H9 (cell line): ENCODE measurements around the gene CCL17. TPM values are rescaled to one million over a fixed set of nuclear protein-coding genes. Genes with fewer than 3 reads are reported as not detected.

ENCODE experiments used
- DNase-seq: peaks from one replicate; pipeline ENCODE4 v3.0.0-alpha.2; 2017
- H2AFZ ChIP-seq: one replicate; pipeline ENCODE4 v1.6.1; 2013; ENCODE audit warnings: mild to moderate bottlenecking, low read length, control low read depth, moderate library complexity
- H2AK5ac ChIP-seq: 2 replicates; pipeline ENCODE4 v1.6.1; 2013; ENCODE audit warnings: low read length, control low read depth, mixed read lengths; ENCODE audit not compliant: insufficient read length
- H2BK120ac ChIP-seq: one replicate; pipeline ENCODE4 v1.6.1; 2013; ENCODE audit warnings: low read depth, mild to moderate bottlenecking, low read length, control low read depth, inconsistent platforms; ENCODE audit not compliant: poor library complexity, severe bottlenecking
- H2BK12ac ChIP-seq: 2 replicates; pipeline ENCODE4 v1.6.1; 2013; ENCODE audit warnings: low read length, control low read depth, mixed read lengths, low read depth; ENCODE audit not compliant: insufficient read length
- H2BK15ac ChIP-seq: 2 replicates; pipeline ENCODE4 v1.6.1; 2013; ENCODE audit warnings: low read depth, low read length, control low read depth
- H2BK20ac ChIP-seq: one replicate; pipeline ENCODE4 v1.6.1; 2013; ENCODE audit warnings: low read depth, mild to moderate bottlenecking, low read length, control low read depth, inconsistent platforms; ENCODE audit not compliant: poor library complexity, severe bottlenecking
- H2BK5ac ChIP-seq: 2 replicates; pipeline ENCODE4 v1.6.1; 2013; ENCODE audit warnings: low read length, control low read depth, mixed read lengths; ENCODE audit not compliant: insufficient read length
- H3K14ac ChIP-seq: 2 replicates; pipeline ENCODE4 v1.6.1; 2013; ENCODE audit warnings: low read length, control low read depth; ENCODE audit not compliant: insufficient read depth
- H3K18ac ChIP-seq: 2 replicates; pipeline ENCODE4 v1.6.1; 2013; ENCODE audit warnings: low read depth, mild to moderate bottlenecking, mixed read lengths, low read length, control low read depth; ENCODE audit not compliant: insufficient read length
- H3K23ac ChIP-seq: 2 replicates; pipeline ENCODE4 v1.6.1; 2013; ENCODE audit warnings: low read length, control low read depth, mixed read lengths, low read depth; ENCODE audit not compliant: insufficient read length
- H3K23me2 ChIP-seq: 2 replicates; pipeline ENCODE4 v1.6.1; 2013; ENCODE audit warnings: low read depth, mild to moderate bottlenecking, mixed read lengths, low read length, control low read depth; ENCODE audit not compliant: insufficient read length, poor library complexity, severe bottlenecking
- H3K27ac ChIP-seq: 2 replicates; pipeline ENCODE4 v1.5.1; 2013; ENCODE audit warnings: low read length, control low read depth, mixed read lengths, low read depth; ENCODE audit not compliant: insufficient read length
- H3K27me3 ChIP-seq: 2 replicates; pipeline ENCODE4 v1.6.1; 2013; ENCODE audit warnings: low read length, control low read depth, inconsistent platforms; ENCODE audit not compliant: insufficient read depth
- H3K4ac ChIP-seq: 2 replicates; pipeline ENCODE4 v1.6.1; 2013; ENCODE audit warnings: low read depth, mild to moderate bottlenecking, control low read depth, inconsistent platforms, low read length, moderate library complexity
- H3K4me1 ChIP-seq: 2 replicates; pipeline ENCODE4 v1.6.1; 2013; ENCODE audit warnings: low read length, control low read depth, inconsistent platforms; ENCODE audit not compliant: insufficient read depth
- H3K4me2 ChIP-seq: 2 replicates; pipeline ENCODE4 v1.6.1; 2013; ENCODE audit warnings: low read length, control low read depth, mixed read lengths; ENCODE audit not compliant: insufficient read length, insufficient read depth
- H3K56ac ChIP-seq: 2 replicates; pipeline ENCODE4 v1.6.1; 2013; ENCODE audit warnings: low read depth, mild to moderate bottlenecking, mixed read lengths, low read length, control low read depth; ENCODE audit not compliant: insufficient read length
- H3K79me1 ChIP-seq: 2 replicates; pipeline ENCODE4 v1.6.1; 2013; ENCODE audit warnings: low read depth, mild to moderate bottlenecking, moderate library complexity, low read length, control low read depth, inconsistent platforms; ENCODE audit not compliant: insufficient read depth, poor library complexity, severe bottlenecking
- H3K79me2 ChIP-seq: 2 replicates; pipeline ENCODE4 v1.6.1; 2013; ENCODE audit warnings: low read length, control low read depth, inconsistent platforms; ENCODE audit not compliant: insufficient read depth
- H3K9ac ChIP-seq: 2 replicates; pipeline ENCODE4 v1.6.1; 2013; ENCODE audit warnings: low read length, control low read depth, mixed read lengths; ENCODE audit not compliant: insufficient read length; ENCODE audit errors: extremely low read depth
- H3K9me3 ChIP-seq: one replicate; pipeline ENCODE4 v1.6.1; 2013; ENCODE audit warnings: low read depth, low read length, inconsistent platforms; ENCODE audit not compliant: control insufficient read depth
- H3T11ph ChIP-seq: one replicate; pipeline ENCODE4 v1.6.1; 2013; ENCODE audit warnings: mild to moderate bottlenecking, low read length, control low read depth, inconsistent platforms
- H4K20me1 ChIP-seq: one replicate; pipeline ENCODE4 v1.6.1; 2013; ENCODE audit not compliant: control insufficient read depth, insufficient read length, insufficient read depth
- H4K5ac ChIP-seq: 2 replicates; pipeline ENCODE4 v1.6.1; 2013; ENCODE audit warnings: low read depth, mild to moderate bottlenecking, mixed read lengths, low read length, control low read depth; ENCODE audit not compliant: insufficient read length
- H4K8ac ChIP-seq: replicated peaks from 2 replicates; pipeline ENCODE4 v1.6.1; 2013; ENCODE audit warnings: low read length, control low read depth, mixed read lengths, low read depth; ENCODE audit not compliant: insufficient read length
- H4K91ac ChIP-seq: 2 replicates; pipeline ENCODE4 v1.6.1; 2013; ENCODE audit warnings: low read depth, mild to moderate bottlenecking, moderate library complexity, mixed read lengths, low read length, control low read depth; ENCODE audit not compliant: insufficient read length
- H3K27ac Mint-ChIP-seq, 3 experiments: 2 replicates in 2 of 3; 3 replicates in 1 of 3; pipeline ENCODE4 v1.8.0; 2020 to 2021; ENCODE audit warnings: mixed read lengths in 3 of 3, mild to moderate bottlenecking in 1 of 3, moderate library complexity in 1 of 3
- H3K27me3 Mint-ChIP-seq: 2 replicates; pipeline ENCODE4 v1.8.0; 2021; ENCODE audit warnings: low read depth, mild to moderate bottlenecking, moderate library complexity, mixed read lengths
- H3K36me3 Mint-ChIP-seq, 3 experiments: 2 replicates in 2 of 3; 3 replicates in 1 of 3; pipeline ENCODE4 v1.8.0; 2020 to 2021; ENCODE audit warnings: low read depth in 3 of 3, mixed read lengths in 3 of 3; ENCODE audit not compliant: insufficient read depth in 1 of 3
- H3K4me1 Mint-ChIP-seq, 2 experiments: 2 replicates each; pipeline ENCODE4 v1.8.0; 2020; ENCODE audit warnings: mixed read lengths in 2 of 2
- H3K4me3 Mint-ChIP-seq, 2 experiments: 2 replicates in 1 of 2; 3 replicates in 1 of 2; pipeline ENCODE4 v1.8.0; 2020 to 2021; ENCODE audit warnings: mild to moderate bottlenecking in 2 of 2, mixed read lengths in 2 of 2, moderate library complexity in 1 of 2
- H3K9me3 Mint-ChIP-seq, 2 experiments: 2 replicates in 1 of 2; 3 replicates in 1 of 2; pipeline ENCODE4 v1.8.0; 2020; ENCODE audit warnings: mild to moderate bottlenecking in 2 of 2, mixed read lengths in 2 of 2, moderate library complexity in 1 of 2
- WGBS: extraction: QIAGEN DNeasy Blood & Tissue Kit; methylation state at CpG from one replicate; pipeline ENCODE4 v1.1.7; 2013; ENCODE audit warnings: missing lambda C conversion rate, low lambda C conversion rate, mixed read lengths; ENCODE audit not compliant: insufficient read length; ENCODE audit errors: extremely low coverage; 5-methylcytosine and 5-hydroxymethylcytosine counted together
- total RNA-seq: library from RNA; stranded (reverse); gene quantifications from 2 replicates; pipeline ENCODE4 v1.2.1, GENCODE V29; 2021
- TF ChIP-seq, protein P1 (sequence below): fragments of 200-600 bp; sonication (generic); conservative IDR thresholded peaks from 3 replicates; pipeline ENCODE4 v1.8.0; 2021; ENCODE audit warnings: antibody characterized with exemption, mild to moderate bottlenecking

CCL17 gene
- total RNA-seq, 1 experiment from 2014 or later = not detected

DNA sequence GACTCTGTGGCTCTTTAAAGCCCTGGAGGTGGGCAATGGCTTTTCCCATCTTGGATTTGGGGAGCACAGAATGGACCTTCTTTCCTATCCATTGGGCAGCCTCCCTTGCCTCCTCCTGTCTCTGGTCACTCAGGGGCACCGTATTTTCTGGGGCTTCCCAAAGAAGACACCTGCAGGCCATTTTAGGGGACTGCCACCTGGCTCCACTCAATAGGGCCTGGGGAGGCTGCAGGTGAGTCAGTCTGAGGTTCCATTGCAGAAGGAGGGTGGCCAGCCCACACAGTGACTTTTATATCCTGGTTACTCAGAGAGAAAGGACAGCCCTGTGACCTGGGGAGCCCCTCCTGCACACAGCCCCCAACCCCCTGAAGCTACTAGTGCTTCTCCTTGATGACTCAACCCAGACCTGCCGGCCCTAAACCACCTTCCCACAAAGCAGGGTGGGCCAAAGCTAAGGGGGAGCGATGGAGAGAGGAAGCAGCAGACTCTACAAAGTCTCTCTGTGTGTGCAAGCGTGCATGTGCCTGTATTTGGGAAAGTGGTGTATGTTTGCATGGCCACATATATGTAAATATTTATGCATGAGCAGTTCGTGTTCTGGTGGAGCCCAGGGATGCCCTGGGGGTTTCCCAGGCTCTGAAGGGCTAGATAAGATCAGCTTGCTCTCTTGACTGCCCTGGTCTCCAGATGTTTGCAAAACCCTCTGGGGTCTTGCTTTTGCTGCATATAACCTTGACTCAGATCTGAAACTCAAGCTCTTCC lies 27.3 kb upstream of the CCL17 start:
- Histone ChIP-seq H4K8ac (no peak overlapping the region), H3K79me1 (no peaks in the 10 kb centered on the region), H2BK12ac (no peak overlapping the region), H3K27me3 (no peaks in the 10 kb centered on the region), H2AFZ (no peak overlapping the region), H3K18ac (no peak overlapping the region), H2BK15ac (no peak overlapping the region), H2BK120ac (no peak overlapping the region), H2AK5ac (no peak overlapping the region), H3K56ac (no peak overlapping the region), H3K9ac (no peak overlapping the region), H3K9me3 (no peaks in the 10 kb centered on the region), H3K14ac (no peak overlapping the region), H3K4me1 (peaks cover 3% of the 10 kb centered on the region; the same call in 1 of the 2 replicates), H3K23ac (no peak overlapping the region), H2BK20ac (no peak overlapping the region), H3T11ph (no peak overlapping the region), H3K23me2 (no peaks in the 10 kb centered on the region), H3K4ac (no peak overlapping the region), H4K91ac (no peak overlapping the region), H3K4me2 (no peak overlapping the region), H2BK5ac (no peak overlapping the region), H4K20me1 (no peaks in the 10 kb centered on the region), H3K79me2 (no peaks in the 10 kb centered on the region), H3K27ac (no peak overlapping the region), H4K5ac (no peak overlapping the region)
- Mint-ChIP-seq H3K27ac (no peak overlapping the region; a peak in 1 of 7 replicates), H3K36me3 (no peaks in the 10 kb centered on the region), H3K9me3 (no peaks in the 10 kb centered on the region), H3K4me1 (peaks cover 27 to 31% of the 10 kb centered on the region in 2 experiments), H3K4me3 (no peak overlapping the region), H3K27me3 (no peaks in the 10 kb centered on the region)
- TF ChIP-seq, protein P1, sequence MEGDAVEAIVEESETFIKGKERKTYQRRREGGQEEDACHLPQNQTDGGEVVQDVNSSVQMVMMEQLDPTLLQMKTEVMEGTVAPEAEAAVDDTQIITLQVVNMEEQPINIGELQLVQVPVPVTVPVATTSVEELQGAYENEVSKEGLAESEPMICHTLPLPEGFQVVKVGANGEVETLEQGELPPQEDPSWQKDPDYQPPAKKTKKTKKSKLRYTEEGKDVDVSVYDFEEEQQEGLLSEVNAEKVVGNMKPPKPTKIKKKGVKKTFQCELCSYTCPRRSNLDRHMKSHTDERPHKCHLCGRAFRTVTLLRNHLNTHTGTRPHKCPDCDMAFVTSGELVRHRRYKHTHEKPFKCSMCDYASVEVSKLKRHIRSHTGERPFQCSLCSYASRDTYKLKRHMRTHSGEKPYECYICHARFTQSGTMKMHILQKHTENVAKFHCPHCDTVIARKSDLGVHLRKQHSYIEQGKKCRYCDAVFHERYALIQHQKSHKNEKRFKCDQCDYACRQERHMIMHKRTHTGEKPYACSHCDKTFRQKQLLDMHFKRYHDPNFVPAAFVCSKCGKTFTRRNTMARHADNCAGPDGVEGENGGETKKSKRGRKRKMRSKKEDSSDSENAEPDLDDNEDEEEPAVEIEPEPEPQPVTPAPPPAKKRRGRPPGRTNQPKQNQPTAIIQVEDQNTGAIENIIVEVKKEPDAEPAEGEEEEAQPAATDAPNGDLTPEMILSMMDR = peak; percentile 38; the same call in 2 of the 3 replicates
- DNase-seq = peak; percentile 48
- no CpG with 5 or more reads among the region's 5 CpGs for WGBS
